H1 (cell line): ENCODE results near the gene IL36B. TPM values are rescaled to one million over a fixed set of nuclear protein-coding genes. Genes with fewer than 3 reads are reported as not detected.

ENCODE experiments used
- ATF3 ChIP-seq: IDR thresholded peaks from 2 replicates; pipeline ENCODE4 v1.6.1; 2011; ENCODE audit warnings: low read depth, mild to moderate bottlenecking, low read length; ENCODE audit not compliant: insufficient read depth
- KDM4A ChIP-seq: IDR thresholded peaks from one replicate; pipeline ENCODE4 v1.7.1; 2012; ENCODE audit warnings: low read depth, mild to moderate bottlenecking, moderate library complexity, low read length, inconsistent platforms; ENCODE audit not compliant: severe bottlenecking
- PHF8 ChIP-seq: fragments of 200-600 bp; sonication (generic); conservative IDR thresholded peaks from 2 replicates; pipeline ENCODE4 v1.7.1; 2012; ENCODE audit warnings: low read depth, mild to moderate bottlenecking, inconsistent platforms, low read length, moderate library complexity
- SAP30 ChIP-seq: fragments of 300-600 bp; sonication (generic); IDR thresholded peaks from 2 replicates; pipeline ENCODE4 v1.7.1; 2012; ENCODE audit warnings: low read length, moderate library complexity, mild to moderate bottlenecking, inconsistent platforms; ENCODE audit not compliant: insufficient read depth, insufficient replicate concordance
- polyA plus RNA-seq, 7 experiments: library from polyadenylated mRNA; depleted of rRNA in 3 of 7; stranded (reverse) in 5 of 7; unstranded in 2 of 7; fragments of >200 nt in 5 of 7; fragments of 200-250 nt in 2 of 7; gene quantifications; 1 replicate in 5 of 7; 2 replicates in 1 of 7; 4 replicates in 1 of 7; pipeline versions ENCODE4 v1.2.1 to v1.2.3, GENCODE V29; 2011 to 2013; ENCODE audit warnings: missing spikeins in 2 of 7, mixed read lengths in 2 of 7
- total RNA-seq: library from RNA; stranded (reverse); fragmentation: NEBNext Ultra II Directional; extraction: Animal tissue kit (Norgen Biotek cat#: 25700); gene quantifications from 2 replicates; pipeline ENCODE4 v1.2.1, GENCODE V29; 2021

IL36B gene
- total and polyA plus RNA-seq, 2 of the 8 experiments (the other 6 are each of a cell fraction or from before 2014, with no cell fraction given), result not detected

- TF ChIP-seq ATF3 (no peak), PHF8 (no peak), KDM4A (no peak), SAP30 (no peak)
Observed at GRCh38 chr2:113012436-113013335, 40.0 kb downstream of the IL36B start (continued).
